GM12892 (cell line): Measurements from ENCODE around the gene PDE1A.

Source experiments
- POLR2A ChIP-seq: IDR thresholded peaks from 2 replicates; pipeline ENCODE4 v1.6.1; 2011; ENCODE audit warnings: low read depth, low read length, control low read depth
- POLR2AphosphoS5 ChIP-seq: IDR thresholded peaks from 2 replicates; pipeline ENCODE4 v1.6.1; 2011; ENCODE audit warnings: low read depth, low read length, control low read depth
- TAF1 ChIP-seq: IDR thresholded peaks from 2 replicates; pipeline ENCODE4 v1.6.1; 2011; ENCODE audit warnings: low read depth, mild to moderate bottlenecking, control low read depth, low read length, borderline replicate concordance

DNA sequence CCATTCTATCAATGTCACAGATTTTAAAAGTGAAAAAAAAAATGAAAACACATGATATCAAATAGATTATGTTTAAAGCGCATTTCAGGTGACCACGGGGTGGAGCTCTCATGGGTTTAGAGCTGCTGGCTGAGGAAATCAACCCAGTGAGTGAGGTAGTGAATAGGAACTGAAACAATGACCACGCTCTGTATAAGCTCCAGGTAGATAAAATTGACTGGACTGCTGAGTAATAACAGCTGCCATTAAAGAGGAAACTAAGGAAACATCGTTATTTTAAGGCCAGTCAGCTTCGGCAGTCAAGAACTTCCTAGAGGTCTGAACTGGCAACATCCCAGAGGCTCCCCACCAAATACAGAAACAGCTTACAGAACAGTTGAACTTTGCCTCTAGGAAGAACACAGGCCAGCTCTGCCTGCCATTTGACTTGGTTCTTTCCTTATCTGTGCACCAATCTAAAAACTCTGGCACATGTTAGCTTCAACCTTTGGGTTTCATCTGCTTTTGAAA lies 185.9 kb downstream of the PDE1A start:
- TF ChIP-seq POLR2A, result no peak
- no peak for TF ChIP-seq POLR2AphosphoS5
- TF ChIP-seq TAF1, result no peak
